ENCODE results near the gene C1QTNF7.

Gene C1QTNF7

GRCh38 chr4:15420642-15421041 is 7.2 kb upstream of the C1QTNF7 start:
- ChIA-PET POLR2A (no interaction called here), CTCF (no interaction called here)
- Histone ChIP-seq H3K4me1 (ENCODE audit: control insufficient read depth, insufficient read depth, low read length) (no peaks in the 10 kb centered on the region), H3K4me3 (ENCODE audit: low read depth, low read length) (no peak overlapping the region), H3K9me3 (ENCODE audit: control insufficient read depth, insufficient read depth, low read depth, low read length) (no peaks in the 10 kb centered on the region), H3K36me3 (ENCODE audit: control insufficient read depth in 2 of 2, insufficient read depth in 1 of 2, low read length in 2 of 2) (no peaks in the 10 kb centered on the region), H3K27ac (ENCODE audit: extremely low read depth, low read depth, low read length) (no peak overlapping the region)
- TF ChIP-seq SP3 (tag by site-specific recombination; IDR thresholded peaks at IDR 0.05) (no peak), ZNF324 (tag by site-specific recombination; IDR thresholded peaks at IDR 0.05) (no peak), ZNF544 (tag by site-specific recombination; IDR thresholded peaks at IDR 0.05) (no peak)

GRCh38 chr4:15423285-15423711 is 4.5 kb upstream of the C1QTNF7 start:
- no peaks in the 10 kb centered on the region for H3K36me3 ChIP-seq (ENCODE audit: control insufficient read depth in 2 of 2, insufficient read depth in 1 of 2, low read length in 2 of 2)
- H3K27ac ChIP-seq (ENCODE audit: extremely low read depth, low read depth, low read length) = no peak overlapping the region
- H3K4me3 ChIP-seq (ENCODE audit: low read depth, low read length) = no peak overlapping the region
- no peaks in the 10 kb centered on the region for H3K4me1 ChIP-seq (ENCODE audit: control insufficient read depth, insufficient read depth, low read length)
- ChIA-PET POLR2A (no interaction called here), CTCF (no interaction called here)
- TF ChIP-seq PRDM2 (tag by site-specific recombination; IDR thresholded peaks at IDR 0.05; ENCODE audit: borderline replicate concordance) (no peak), ZNF24 (tag by site-specific recombination; IDR thresholded peaks at IDR 0.05) (no peak), PRDM4 (tag by site-specific recombination; IDR thresholded peaks at IDR 0.05) (no peak), ZNF639 (tag by site-specific recombination; IDR thresholded peaks at IDR 0.05) (no peak), ZNF112 (tag by site-specific recombination; IDR thresholded peaks at IDR 0.05) (no peak), ATF2 (tag by site-specific recombination; IDR thresholded peaks at IDR 0.05; ENCODE audit: low read depth) (no peak)
- H3K9me3 ChIP-seq (ENCODE audit: control insufficient read depth, insufficient read depth, low read depth, low read length) = no peaks in the 10 kb centered on the region

GRCh38 chr4:15425520-15425919 is 2.3 kb upstream of the C1QTNF7 start:
- H3K9me3 ChIP-seq (ENCODE audit: control insufficient read depth, insufficient read depth, low read depth, low read length) = no peaks in the 10 kb centered on the region
- no peak overlapping the region for H3K4me3 ChIP-seq (ENCODE audit: low read depth, low read length)
- no peaks in the 10 kb centered on the region for H3K36me3 ChIP-seq (ENCODE audit: control insufficient read depth in 2 of 2, insufficient read depth in 1 of 2, low read length in 2 of 2)
- ChIA-PET CTCF (interaction anchor here (0.7 to 1.4 kb wide), 3 partner anchors 29 to 1874 kb away, joined by 3 to 4 read pairs (median 3); no protein-coding TSS in a partner anchor), POLR2A (no interaction called here)
- no peak overlapping the region for H3K27ac ChIP-seq (ENCODE audit: extremely low read depth, low read depth, low read length)
- no peaks in the 10 kb centered on the region for H3K4me1 ChIP-seq (ENCODE audit: control insufficient read depth, insufficient read depth, low read length)
- TF ChIP-seq ZNF157 (tag by site-specific recombination; IDR thresholded peaks at IDR 0.05) (no peak), MYNN (tag by site-specific recombination; IDR thresholded peaks at IDR 0.05; ENCODE audit: borderline replicate concordance) (no peak), GLI4 (tag by site-specific recombination; IDR thresholded peaks at IDR 0.05) (no peak), ZNF843 (tag by site-specific recombination; IDR thresholded peaks at IDR 0.05) (no peak), ZNF449 (tag by site-specific recombination; IDR thresholded peaks at IDR 0.05) (no peak), FEZF1 (tag by site-specific recombination; IDR thresholded peaks at IDR 0.05) (no peak), ZBTB21 (tag by site-specific recombination; IDR thresholded peaks at IDR 0.05) (no peak), ZNF302 (tag by site-specific recombination; IDR thresholded peaks at IDR 0.05; ENCODE audit: low read depth) (no peak)
